BJ (cell line): Measurements from ENCODE around the gene MRPS34. TPM values are rescaled to one million over a fixed set of nuclear protein-coding genes. Genes with fewer than 3 reads are reported as not detected.

Experiments
- CTCF ChIA-PET: fragments of 350-600 bp; formaldehyde crosslinking; extraction: SDS; loops from one replicate; lab custom pipeline; 2021; ENCODE audit warnings: antibody characterized with exemption, inconsistent platforms; lab: Yijun Ruan, JAX
- POLR2A ChIA-PET: fragments of 300-600 bp; sonication (Branson Sonifier 250); formaldehyde crosslinking; extraction: SDS; loops from one replicate; lab custom pipeline; 2021; ENCODE audit warnings: antibody characterized with exemption; lab: Charles Lee
- DNase-seq: peaks from one replicate; pipeline ENCODE4 v3.0.0-alpha.2; 2011; ENCODE audit warnings: low read depth
- H3K27me3 ChIP-seq: 2 replicates; pipeline ENCODE4 v1.6.0; 2011; ENCODE audit warnings: low read length; ENCODE audit not compliant: control insufficient read depth, insufficient read depth
- H3K36me3 ChIP-seq: 2 replicates; pipeline ENCODE4 v1.5.1; 2011; ENCODE audit warnings: low read length; ENCODE audit not compliant: control insufficient read depth, insufficient read depth
- H3K4me3 ChIP-seq: 2 replicates; pipeline ENCODE4 v1.5.1; 2011; ENCODE audit warnings: low read depth, mild to moderate bottlenecking, control low read depth, low read length
- polyA plus RNA-seq: library from polyadenylated mRNA; depleted of rRNA; stranded (reverse); fragments of >200 nt; gene quantifications from 2 replicates; pipeline ENCODE4 v1.2.3, GENCODE V29; 2011
- TF ChIP-seq, protein P1 (sequence below): IDR thresholded peaks from 2 replicates; pipeline ENCODE4 v1.5.1; 2011; ENCODE audit warnings: low read depth, mild to moderate bottlenecking, control low read depth, inconsistent platforms, low read length, moderate library complexity; ENCODE audit not compliant: insufficient read depth

Gene MRPS34
- polyA plus RNA-seq, 1 experiment: 69.6 TPM

DNA sequence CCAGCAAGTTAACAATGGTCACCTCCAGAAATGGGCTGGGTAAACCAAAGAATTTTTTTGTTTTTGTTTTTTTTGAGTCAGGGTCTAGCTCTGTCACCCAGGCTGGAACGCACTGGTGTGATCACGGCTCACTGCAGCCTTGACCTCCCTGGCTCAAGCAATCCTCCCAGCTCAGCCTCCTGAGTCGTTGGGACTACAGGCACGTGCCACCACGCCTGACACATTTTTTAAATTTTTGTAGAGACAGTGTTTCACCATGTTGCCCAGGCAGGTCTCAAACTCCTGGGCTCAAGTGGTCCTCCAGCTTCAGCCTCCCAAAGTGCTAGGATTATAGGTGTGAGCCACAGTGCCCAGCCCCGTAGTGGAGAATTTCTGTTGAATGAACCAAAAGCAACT, 7.7 kb upstream of the MRPS34 start:
- POLR2A ChIA-PET: no interaction called here
- H3K4me3 ChIP-seq: no peak overlapping the region
- H3K27me3 ChIP-seq: no peaks in the 10 kb centered on the region
- TF ChIP-seq, protein P1, sequence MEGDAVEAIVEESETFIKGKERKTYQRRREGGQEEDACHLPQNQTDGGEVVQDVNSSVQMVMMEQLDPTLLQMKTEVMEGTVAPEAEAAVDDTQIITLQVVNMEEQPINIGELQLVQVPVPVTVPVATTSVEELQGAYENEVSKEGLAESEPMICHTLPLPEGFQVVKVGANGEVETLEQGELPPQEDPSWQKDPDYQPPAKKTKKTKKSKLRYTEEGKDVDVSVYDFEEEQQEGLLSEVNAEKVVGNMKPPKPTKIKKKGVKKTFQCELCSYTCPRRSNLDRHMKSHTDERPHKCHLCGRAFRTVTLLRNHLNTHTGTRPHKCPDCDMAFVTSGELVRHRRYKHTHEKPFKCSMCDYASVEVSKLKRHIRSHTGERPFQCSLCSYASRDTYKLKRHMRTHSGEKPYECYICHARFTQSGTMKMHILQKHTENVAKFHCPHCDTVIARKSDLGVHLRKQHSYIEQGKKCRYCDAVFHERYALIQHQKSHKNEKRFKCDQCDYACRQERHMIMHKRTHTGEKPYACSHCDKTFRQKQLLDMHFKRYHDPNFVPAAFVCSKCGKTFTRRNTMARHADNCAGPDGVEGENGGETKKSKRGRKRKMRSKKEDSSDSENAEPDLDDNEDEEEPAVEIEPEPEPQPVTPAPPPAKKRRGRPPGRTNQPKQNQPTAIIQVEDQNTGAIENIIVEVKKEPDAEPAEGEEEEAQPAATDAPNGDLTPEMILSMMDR: no peak
- CTCF ChIA-PET: no interaction called here
- peaks cover 28% of the 10 kb centered on the region for H3K36me3 ChIP-seq
- DNase-seq: no peak

DNA sequence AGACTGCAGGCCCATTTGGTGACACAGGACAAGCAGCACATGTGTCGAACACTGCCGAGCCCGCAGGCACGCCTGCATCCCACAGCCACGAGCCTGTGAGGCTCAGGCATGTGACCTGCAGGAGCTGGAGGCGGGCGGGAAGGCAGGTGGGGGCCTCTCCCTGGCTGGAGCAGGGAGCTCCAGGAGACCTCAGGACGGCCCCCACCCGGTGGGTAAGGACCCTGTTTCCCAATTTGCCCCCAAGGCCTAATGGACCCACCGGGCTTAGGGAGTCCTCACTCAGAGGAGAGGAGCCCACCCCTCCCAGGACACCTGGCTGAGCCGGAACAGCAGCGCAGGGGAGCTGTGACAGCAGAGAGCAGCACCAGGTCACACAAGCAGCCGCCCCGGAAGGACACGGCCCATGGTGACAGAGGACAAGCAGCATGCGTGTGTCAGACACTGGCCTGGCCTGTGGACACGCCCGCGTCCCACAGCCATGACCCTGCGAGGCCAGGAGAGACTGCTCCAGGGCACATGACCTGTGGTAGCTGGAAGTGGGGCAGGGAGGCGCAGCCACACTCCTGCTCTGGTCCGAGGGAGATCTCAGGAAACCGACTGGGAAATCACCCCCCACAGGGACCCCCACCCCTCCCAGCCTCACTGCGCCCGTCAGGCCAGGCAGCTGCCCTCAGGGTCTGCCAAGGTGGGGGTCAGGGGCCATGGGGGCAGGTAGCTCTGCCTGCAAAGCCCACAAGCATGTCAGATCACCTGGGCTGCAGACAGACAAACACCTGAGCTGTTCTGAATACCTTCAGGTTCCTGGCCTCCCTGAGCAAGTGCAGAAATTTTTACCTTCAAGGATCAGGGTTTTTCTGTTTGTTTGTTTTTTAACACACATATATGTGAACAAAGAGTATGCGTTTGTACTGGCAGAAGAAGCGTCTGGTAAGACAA, 7.1 kb upstream of the MRPS34 start:
- H3K36me3 ChIP-seq: peaks cover 31% of the 10 kb centered on the region
- H3K27me3 ChIP-seq: no peaks in the 10 kb centered on the region
- ChIA-PET CTCF (no interaction called here), POLR2A (no interaction called here)
- TF ChIP-seq, protein P1: no peak
- no peak overlapping the region for H3K4me3 ChIP-seq
- DNase-seq: no peak

DNA sequence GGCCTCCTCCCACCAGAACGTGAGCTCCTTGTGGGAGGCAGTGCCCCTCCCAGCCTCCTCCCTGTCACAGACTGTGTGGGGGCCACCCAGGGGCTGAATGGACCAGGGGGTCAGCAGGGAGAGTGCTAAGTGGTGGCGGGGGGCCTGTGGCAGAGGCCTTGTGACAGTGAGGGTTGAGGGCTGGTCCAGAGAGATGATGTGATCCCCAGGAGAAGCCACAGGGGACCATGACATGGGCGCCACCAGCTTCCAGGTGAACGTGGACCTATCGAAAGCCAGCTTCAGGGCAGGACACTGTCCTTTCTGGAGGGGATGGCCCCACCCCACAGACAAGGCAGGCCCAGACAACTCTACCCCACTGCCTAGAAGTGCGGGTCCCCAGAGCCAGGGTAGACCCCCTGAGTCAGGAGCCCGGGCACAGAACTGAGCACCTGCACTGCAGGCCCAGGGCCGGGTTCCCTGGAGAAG, 6.3 kb upstream of the MRPS34 start:
- Histone ChIP-seq H3K27me3 (no peaks in the 10 kb centered on the region), H3K4me3 (no peak overlapping the region), H3K36me3 (peaks cover 30% of the 10 kb centered on the region)
- no peak for DNase-seq
- ChIA-PET CTCF (no interaction called here), POLR2A (no interaction called here)
- TF ChIP-seq, protein P1: no peak

DNA sequence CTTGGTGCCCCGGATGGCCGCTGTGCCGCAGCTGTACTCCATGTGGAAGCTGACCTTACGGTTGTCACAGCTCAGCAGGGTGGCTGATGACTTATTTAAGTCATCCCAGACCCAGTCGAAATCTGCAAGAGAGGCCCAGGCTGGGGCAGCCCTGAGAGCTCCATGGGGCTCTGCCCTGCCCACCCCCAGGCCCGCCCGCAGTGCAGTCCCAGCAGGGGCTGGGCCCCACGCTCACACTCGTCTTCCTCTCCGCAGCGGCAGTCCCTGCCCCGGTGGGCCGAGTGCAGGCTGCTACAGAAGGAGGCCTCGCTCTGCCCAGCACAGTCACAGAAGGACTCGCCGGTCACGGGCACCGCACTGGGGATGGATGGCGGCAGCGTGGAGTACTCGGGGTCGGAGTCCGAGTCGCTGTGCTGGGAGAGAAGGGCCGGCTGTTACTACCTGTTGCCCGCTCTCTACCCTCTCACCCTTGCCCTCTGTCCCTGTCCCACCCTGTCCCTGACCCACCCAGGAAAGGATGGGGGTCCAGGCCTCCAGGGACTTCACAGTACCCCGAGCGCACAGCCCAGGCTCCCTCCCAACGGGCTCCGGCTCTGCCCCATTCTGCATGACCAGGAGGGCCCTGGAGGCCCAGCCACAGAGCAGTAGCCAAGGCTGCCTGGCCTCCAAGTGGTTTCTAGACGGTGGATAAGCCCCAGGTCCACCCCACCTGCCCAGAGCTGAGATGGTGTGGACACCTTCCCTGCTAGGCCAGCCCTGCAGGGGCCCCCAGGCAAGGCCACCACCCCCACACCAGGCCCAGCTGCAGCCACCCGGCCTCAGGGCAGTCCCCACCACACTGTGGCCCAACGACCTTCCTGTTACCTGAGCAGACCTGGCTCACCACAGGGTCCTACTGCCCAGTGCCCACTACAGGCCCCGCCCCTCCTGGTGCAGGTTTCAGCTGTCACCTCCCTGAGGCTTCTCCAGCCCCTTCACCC, 5.6 kb upstream of the MRPS34 start:
- Histone ChIP-seq H3K36me3 (peaks cover 30% of the 10 kb centered on the region), H3K4me3 (no peak overlapping the region), H3K27me3 (no peaks in the 10 kb centered on the region)
- ChIA-PET POLR2A (no interaction called here), CTCF (no interaction called here)
- TF ChIP-seq, protein P1: no peak
- DNase-seq: no peak
